Endometrial microvascular endothelial cells (primary cell): ENCODE results near the gene DCP1A. TPM values are rescaled to one million over a fixed set of nuclear protein-coding genes. Genes with fewer than 3 reads are reported as not detected.

Source experiments
- in situ Hi-C: cut with HindIII; loops from 2 replicates; pipeline ENCODE4 v1.10.0; 2017; ENCODE audit warnings: low sequenced_read_pairs, low pct_unique_long_range_greater_than_20kb; ENCODE audit errors: inconsistent ontology term
- total RNA-seq: library from RNA; depleted of rRNA; stranded (reverse); fragments of >200 nt; gene quantifications from one replicate; pipeline ENCODE4 v1.2.3, GENCODE V29; 2015; ENCODE audit errors: inconsistent ontology term

The DCP1A gene
- total RNA-seq, 1 donor from 2014 or later: 15.0 TPM

DNA sequence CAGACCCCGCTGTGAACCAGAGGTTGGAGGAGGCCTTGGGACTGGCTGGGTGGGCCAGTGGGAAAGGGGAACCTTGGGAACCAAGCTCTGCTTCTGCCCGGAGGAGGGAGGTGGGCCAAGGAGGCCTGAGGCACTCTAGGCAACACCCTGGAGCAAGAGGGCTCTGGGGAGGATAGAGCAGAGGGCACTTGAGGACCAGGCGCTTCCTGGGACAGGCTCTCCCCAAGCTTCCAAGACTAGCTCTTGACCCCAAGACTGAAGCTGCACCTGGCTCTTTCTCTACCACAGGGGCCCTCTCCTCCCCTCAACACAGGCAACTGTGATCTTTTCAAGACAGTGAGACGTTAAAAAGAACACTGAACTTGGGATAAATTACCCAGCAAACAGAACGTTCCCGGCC, 111.8 kb downstream of the DCP1A start:
- in situ Hi-C loops: no loop called here

DNA sequence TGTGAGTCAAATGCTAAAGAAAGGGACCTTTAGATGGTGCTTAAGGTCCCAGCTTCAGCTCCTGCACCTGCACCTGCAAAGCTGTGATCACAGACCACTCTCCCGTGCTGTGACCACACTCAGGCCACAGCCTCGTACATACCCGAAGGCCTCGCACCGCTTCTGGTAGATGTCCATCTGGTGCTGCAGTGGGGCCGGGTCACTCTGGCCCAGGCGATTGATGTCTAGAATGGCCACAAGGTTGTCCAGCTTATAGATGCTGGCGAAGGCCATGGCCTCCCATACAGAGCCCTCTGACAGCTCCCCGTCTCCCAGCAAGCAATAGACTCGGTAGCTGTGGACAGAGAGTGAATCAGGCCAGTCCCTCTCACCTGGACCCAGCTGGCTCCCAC, 112.5 kb downstream of the DCP1A start:
- in situ Hi-C loops: no loop called here

DNA sequence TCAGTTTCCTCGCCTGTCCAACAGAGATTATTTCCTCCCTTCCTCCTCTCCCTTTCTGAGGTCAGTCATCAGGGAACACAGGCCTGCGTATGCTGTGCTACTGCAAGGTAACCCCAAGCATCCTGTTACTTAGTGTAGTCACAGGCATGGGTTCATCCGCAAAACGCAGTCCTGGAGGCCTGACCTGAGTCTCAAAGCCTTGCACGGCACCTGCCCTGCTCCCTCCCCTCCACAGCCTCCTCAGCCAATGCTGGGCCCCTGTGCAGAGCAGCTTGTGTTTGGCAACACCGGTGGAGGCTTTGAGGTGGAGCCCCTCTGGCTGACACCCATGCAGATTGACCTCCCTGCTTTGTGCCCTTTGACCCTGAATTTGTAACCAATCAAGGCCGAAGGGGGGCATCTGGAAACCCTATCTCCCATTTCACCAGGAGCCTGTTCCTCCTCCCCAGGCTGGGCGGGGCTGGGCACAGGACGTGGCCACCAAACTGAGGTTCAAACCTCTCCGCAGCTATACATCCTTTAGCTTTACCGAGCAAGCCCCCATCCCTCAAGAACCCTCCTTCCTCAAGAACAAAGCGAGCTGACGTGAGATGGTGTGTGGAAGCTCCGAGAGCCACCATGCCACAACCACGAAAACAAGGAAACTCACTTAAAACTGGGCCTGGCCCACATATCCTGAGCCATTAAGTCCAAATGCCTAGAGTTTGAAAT, 113.1 kb downstream of the DCP1A start:
- in situ Hi-C loops: no loop called here

Other genes with a start within 250 kb of the DCP1A start
- gene RFT1, start 217.1 kb downstream of the DCP1A start, total RNA-seq: 29.4 TPM
- 2.7 TPM for gene PRKCD, start 186.3 kb downstream of the DCP1A start, total RNA-seq
- gene TKT, start 91.5 kb downstream of the DCP1A start, total RNA-seq: 579 TPM
- not detected for gene CACNA1D, start 147.1 kb upstream of the DCP1A start, total RNA-seq